HG03571 (cell line): ENCODE measurements around the gene FBXW2.
A peak's percentile ranks its signal among the peaks of the same experiment; 100 is the strongest.

ENCODE experiments used
- ATAC-seq: cut with Tn5 transposase; IDR thresholded peaks from one replicate; pipeline ENCODE4 v1.9.1; 2021; ENCODE audit not compliant: unreplicated experiment

FBXW2 gene

GRCh38 chr9:120716483-120716882 lies 76.7 kb downstream of the FBXW2 start:
- ATAC-seq: no peak

GRCh38 chr9:120715389-120715924 lies 77.8 kb downstream of the FBXW2 start:
- ATAC-seq: no peak

- no peak for ATAC-seq
These were observed 78.3 kb downstream of the FBXW2 start for GRCh38 chr9:120714846-120715388.

GRCh38 chr9:120714088-120714845 lies 78.9 kb downstream of the FBXW2 start, which contains the start of gene MEGF9:
TSS of gene MEGF9 (minus strand) at chr9:120714470. CDS start at chr9:120714358, 112 bp downstream.
- ATAC-seq: peak; percentile 97

- ATAC-seq: no peak
These were observed 79.7 kb downstream of the FBXW2 start for GRCh38 chr9:120713257-120714087.

GRCh38 chr9:120712539-120713031 lies 80.6 kb downstream of the FBXW2 start:
- ATAC-seq: no peak

GRCh38 chr9:120711841-120712538 lies 81.2 kb downstream of the FBXW2 start:
- ATAC-seq: no peak

- no peak for ATAC-seq
These were observed 81.9 kb downstream of the FBXW2 start for GRCh38 chr9:120711354-120711753.

GRCh38 chr9:120710110-120710981 lies 82.9 kb downstream of the FBXW2 start:
- ATAC-seq: no peak

GRCh38 chr9:120708526-120709224 lies 84.5 kb downstream of the FBXW2 start:
- no peak for ATAC-seq

- ATAC-seq: no peak
These were observed 86.0 kb downstream of the FBXW2 start for GRCh38 chr9:120707170-120707569.
